GM19467 (cell line): Measurements from ENCODE around the gene EYS.
"Not testable (repeated sequence)": the region's sequence is repeated elsewhere in the genome, so short reads cannot be mapped to it uniquely, and the experiment has no call there.

Experiments
- ATAC-seq: cut with Tn5 transposase; IDR thresholded peaks from one replicate; pipeline ENCODE4 v1.9.1; 2021; ENCODE audit warnings: mild to moderate bottlenecking, moderate library complexity; ENCODE audit not compliant: unreplicated experiment

Gene EYS

DNA sequence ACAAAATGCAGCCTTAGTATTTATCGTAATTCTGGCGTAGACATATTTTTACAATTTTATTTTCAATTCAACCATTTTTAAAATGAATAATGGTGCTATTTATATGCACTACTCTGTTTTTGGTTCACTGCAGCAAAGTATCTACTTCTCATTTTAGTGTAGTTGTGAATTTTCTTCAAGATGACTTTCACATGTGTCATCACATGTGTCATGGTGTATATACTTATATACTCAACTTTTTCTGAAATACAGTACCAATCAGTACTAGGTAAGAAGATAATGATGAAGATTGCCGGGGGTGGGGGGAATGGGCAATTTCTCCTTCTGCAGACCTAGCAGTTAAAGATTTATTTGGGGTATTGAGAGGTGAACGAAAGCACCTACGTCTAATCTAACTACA lies 1436.9 kb downstream of the EYS start:
- ATAC-seq: no peak

GRCh38 chr6:64266351-64266821 lies 1440.6 kb downstream of the EYS start:
- ATAC-seq: peak; percentile 70

DNA sequence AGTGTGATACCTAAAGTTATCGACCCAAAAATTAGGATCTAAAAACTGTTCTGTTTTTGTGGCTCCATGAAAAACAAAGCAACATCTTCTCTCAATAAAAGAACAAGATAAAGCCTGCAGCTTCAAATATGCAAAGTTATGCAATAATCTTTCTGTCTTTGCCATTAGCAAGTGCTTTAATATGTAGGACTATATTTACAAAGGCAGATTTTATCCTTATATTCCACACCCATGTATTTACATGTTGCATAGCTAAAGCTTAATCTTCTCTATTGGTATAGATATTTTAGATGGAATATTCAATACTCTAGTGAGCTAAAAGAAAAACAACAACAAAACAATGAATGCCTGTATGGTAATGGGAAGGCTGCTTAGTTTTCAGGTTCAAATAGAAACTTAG lies 1443.2 kb downstream of the EYS start:
- no peak for ATAC-seq

- no peak for ATAC-seq
Measured at GRCh38 chr6:64259372-64259771, 1447.7 kb downstream of the EYS start.

DNA sequence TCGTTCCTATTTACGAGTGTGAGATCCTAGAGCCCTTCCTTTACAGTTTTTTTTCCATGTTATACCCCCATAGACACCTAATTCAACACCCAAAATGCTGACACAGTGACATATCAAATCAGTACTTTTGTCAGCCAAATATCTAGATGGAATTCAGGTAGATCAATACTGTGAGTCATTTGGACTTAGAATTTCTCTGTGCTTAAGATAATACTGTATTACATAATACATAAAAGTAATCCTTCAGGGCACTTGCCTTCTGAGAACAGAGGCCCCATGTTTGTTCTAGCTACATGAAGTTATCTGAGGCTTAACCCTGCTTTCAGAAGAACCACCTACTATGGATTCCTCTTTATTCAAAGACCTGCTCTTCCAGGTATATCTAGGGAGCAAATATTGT lies 1448.3 kb downstream of the EYS start:
- no peak for ATAC-seq

DNA sequence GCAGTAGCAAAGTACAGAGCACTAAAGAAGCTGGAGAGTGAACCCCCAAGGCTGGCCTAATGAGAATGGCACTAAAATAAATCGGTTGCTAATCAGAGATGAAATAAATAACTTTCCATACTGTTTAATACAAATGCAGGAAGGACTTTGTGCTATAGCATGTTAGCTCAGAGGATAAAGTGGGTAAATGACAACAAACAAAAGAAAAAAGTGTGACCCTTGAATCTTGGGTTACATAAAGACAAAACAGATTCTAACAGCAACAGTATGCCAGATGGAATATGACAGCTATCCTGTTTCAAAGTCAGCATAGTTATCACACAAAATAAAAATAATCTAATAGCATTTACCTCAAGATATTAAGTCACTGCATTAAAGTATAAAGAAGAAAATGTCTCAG lies 1448.7 kb downstream of the EYS start:
- no peak for ATAC-seq

- no peak for ATAC-seq
Measured at GRCh38 chr6:64257586-64257985, 1449.4 kb downstream of the EYS start.

- no peak for ATAC-seq
Measured at GRCh38 chr6:64256483-64256882, 1450.5 kb downstream of the EYS start.

DNA sequence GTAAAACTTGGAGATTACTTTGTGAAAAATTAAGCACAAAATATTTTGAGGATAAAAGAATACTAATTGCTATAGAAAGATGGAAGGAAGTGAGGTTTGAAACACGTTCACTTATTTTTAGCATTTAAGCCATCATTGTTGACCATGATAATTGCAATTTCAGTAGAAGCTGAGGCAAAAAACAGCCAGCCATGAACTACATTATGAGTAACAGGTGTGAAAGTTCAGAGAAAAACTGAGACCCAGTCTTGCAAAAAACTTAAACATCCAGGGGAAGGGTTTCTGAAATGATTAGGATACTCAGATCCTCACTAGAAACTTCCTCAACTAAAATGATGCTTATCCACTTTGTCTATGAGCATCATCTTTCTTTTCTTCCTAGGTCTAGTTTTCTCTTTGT lies 1452.0 kb downstream of the EYS start:
- ATAC-seq: no peak

- ATAC-seq: no peak
Measured at GRCh38 chr6:64254558-64254957, 1452.5 kb downstream of the EYS start.

- no peak for ATAC-seq
Measured at GRCh38 chr6:64252256-64252655, 1454.8 kb downstream of the EYS start.

- ATAC-seq: no peak
Measured at GRCh38 chr6:64250126-64250525, 1456.9 kb downstream of the EYS start.

GRCh38 chr6:64249115-64249514 lies 1457.9 kb downstream of the EYS start:
- ATAC-seq: no peak

GRCh38 chr6:64243618-64244017 lies 1463.4 kb downstream of the EYS start:
- ATAC-seq: no peak

GRCh38 chr6:64238908-64239307 lies 1468.1 kb downstream of the EYS start:
- not testable (repeated sequence) for ATAC-seq

- no peak for ATAC-seq
Measured at GRCh38 chr6:64238071-64238470, 1469.0 kb downstream of the EYS start.

GRCh38 chr6:64233746-64234145 lies 1473.3 kb downstream of the EYS start:
- no peak for ATAC-seq

GRCh38 chr6:64231928-64232327 lies 1475.1 kb downstream of the EYS start:
- no peak for ATAC-seq

GRCh38 chr6:64230530-64230929 lies 1476.5 kb downstream of the EYS start:
- ATAC-seq: no peak

DNA sequence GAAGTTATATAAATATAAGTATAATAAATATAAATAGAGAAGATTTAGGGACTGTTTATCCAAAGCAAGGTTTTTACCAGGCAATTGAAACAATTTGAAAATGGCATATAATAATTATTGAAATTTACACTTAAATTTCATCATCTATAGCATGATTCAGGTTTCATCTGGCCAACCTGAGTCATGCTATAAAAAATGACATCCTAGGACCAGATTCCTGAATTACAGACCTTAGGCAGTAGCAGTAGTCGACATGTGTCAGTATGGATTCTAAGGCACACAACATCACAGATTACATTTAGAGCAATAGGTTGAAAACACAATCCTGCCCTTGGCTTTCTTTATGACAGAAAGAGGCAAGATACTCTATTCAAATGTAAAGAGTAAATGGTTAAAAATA lies 1479.2 kb downstream of the EYS start:
- ATAC-seq: no peak

- ATAC-seq: no peak
Measured at GRCh38 chr6:64225503-64225902, 1481.5 kb downstream of the EYS start.

DNA sequence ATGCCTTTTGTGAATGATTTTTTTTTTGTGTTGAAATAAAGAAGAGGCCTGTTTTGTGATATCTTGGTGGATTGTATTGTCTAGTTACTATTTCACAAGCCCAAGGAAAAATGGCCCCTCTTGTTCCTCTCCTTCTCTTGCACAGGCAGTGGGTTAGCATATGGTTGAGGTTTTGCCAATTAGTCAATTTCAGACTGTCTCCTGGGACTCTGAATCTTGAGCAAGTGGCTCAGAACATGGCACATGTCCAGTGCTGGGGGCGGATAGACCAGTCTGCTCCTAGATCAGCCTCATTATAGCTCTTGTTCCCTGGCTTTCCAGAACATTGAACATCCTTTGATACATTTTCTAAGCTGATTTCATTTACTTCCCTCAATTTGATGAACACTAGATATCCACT lies 1482.2 kb downstream of the EYS start:
- no peak for ATAC-seq

- no peak for ATAC-seq
Measured at GRCh38 chr6:64221776-64222175, 1485.2 kb downstream of the EYS start.

DNA sequence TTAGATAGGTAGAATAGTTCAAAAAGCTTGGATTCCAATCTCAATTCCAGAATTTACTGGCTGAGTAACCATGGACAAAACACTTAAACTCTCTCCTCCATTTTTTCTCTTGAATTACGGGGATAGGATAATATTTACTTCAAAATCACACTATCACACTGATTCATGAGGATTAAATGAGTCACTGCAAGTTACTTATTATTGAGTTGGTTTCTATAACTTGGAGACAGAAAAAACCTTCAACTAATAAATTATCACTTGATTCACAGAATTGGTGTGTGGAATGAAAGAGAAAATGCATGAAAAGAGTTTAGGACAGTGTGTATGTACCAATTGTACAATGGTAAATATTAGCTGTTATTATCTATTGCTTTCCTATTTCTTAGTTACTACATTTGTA lies 1486.2 kb downstream of the EYS start:
- ATAC-seq: no peak
